Measurements from ENCODE around the gene ADORA1.

Gene ADORA1

GRCh38 chr1:203216274-203217138 lies 89.0 kb downstream of the ADORA1 start:
- peak; percentile 84 for DNase-seq (ENCODE audit: low spot score)
